ENCODE results near the gene DVL2. TPM values are rescaled to one million over a fixed set of nuclear protein-coding genes. Genes with fewer than 3 reads are reported as not detected.

The DVL2 gene
- total RNA-seq, 1 experiment from 2014 or later, result 133 TPM

DNA sequence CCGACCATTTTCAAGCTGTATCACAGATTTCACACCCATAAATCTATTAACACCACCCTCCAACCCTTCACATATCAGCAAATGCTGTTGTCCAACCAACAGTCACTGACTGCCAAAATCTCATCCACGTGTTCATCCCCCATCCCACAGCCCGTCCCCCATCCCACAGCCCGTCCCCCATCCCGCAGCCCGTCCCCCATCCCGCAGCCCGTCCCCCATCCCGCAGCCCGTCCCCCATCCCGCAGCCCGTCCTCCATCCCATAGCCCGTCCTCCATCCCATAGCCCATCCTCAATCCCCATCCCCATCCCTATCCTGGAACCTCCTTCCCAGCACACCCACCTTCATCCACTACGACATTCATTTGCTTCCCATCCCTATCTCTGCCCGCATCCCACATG is 28.8 kb downstream of the DVL2 start:
- intact Hi-C loops (cut with micrococcal nuclease; ENCODE audit: unreplicated experiment), result no loop called here

DNA sequence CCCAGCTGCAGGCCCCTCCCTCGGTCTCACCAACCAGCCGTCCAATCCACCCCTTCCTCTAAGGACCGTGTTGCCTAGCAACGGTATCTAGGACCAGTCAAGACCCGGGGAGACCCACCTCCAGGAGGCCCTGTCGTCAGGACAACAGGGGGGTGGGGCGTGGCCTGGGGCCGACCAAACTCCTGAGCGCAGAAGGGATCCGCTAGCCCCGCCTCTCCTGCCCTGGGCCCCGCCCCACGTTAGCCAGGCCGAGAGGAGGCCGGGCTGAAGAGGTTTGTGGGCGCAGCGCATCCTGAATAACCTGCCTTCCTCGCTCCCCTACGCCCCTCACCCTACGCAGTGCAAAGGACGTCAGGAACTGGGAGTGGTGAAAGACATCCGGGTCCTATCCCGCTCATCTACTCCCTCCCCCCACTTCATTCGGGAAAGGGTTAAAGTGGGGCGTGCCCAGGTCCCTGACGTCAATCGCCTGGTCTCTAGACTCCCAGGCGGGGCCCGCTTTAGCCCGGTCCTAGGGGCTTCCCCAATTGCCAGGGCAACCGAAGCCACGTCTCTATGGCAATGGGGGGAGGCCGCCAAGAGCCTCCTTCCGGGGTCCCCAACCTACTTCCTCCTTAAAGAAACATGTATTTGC is 29.4 kb downstream of the DVL2 start:
- Histone ChIP-seq H3K9me3 (ENCODE audit: low read depth, low read length, poor library complexity, severe bottlenecking) (no peaks in the 10 kb centered on the region), H3K4me1 (ENCODE audit: insufficient read depth, low read length, poor library complexity, severe bottlenecking) (peaks cover 40% of the 10 kb centered on the region), H3K27me3 (replicated peaks; ENCODE audit: insufficient read depth, low read depth, low read length, poor library complexity) (no peaks in the 10 kb centered on the region), H3K36me3 (ENCODE audit: insufficient read depth, low read length, poor library complexity, severe bottlenecking) (peaks cover 30% of the 10 kb centered on the region), H3K4me3 (ENCODE audit: low read depth, low read length, poor library complexity, severe bottlenecking) (peak overlapping the region; percentile 49), H3K27ac (ENCODE audit: low read depth, low read length, poor library complexity, severe bottlenecking) (peak overlapping the region; percentile 77)
- CTCF ChIA-PET, result interaction anchor here (0.7 to 0.8 kb wide), 2 partner anchors 9 to 146 kb away, joined by 4 to 7 read pairs; no protein-coding TSS in a partner anchor
- DNase-seq (ENCODE audit: low spot score), result peak; percentile 95
- intact Hi-C loops (cut with micrococcal nuclease; ENCODE audit: unreplicated experiment), result no loop called here
- POLR2A ChIA-PET (ENCODE audit: low non-redundant PET), result no interaction called here
- no TSS peak for BruUV-seq (replicated peaks)
- TF ChIP-seq, protein P1, sequence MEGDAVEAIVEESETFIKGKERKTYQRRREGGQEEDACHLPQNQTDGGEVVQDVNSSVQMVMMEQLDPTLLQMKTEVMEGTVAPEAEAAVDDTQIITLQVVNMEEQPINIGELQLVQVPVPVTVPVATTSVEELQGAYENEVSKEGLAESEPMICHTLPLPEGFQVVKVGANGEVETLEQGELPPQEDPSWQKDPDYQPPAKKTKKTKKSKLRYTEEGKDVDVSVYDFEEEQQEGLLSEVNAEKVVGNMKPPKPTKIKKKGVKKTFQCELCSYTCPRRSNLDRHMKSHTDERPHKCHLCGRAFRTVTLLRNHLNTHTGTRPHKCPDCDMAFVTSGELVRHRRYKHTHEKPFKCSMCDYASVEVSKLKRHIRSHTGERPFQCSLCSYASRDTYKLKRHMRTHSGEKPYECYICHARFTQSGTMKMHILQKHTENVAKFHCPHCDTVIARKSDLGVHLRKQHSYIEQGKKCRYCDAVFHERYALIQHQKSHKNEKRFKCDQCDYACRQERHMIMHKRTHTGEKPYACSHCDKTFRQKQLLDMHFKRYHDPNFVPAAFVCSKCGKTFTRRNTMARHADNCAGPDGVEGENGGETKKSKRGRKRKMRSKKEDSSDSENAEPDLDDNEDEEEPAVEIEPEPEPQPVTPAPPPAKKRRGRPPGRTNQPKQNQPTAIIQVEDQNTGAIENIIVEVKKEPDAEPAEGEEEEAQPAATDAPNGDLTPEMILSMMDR (conservative IDR thresholded peaks at IDR 0.05; ENCODE audit: low read depth, low read length), result no peak
- no peak for TF ChIP-seq EZH2 (IDR thresholded peaks at IDR 0.05; ENCODE audit: borderline replicate concordance, low read depth, low read length, poor library complexity, severe bottlenecking)

More for the DNA sequence above, 28.8 kb downstream of the DVL2 start:
- ChIA-PET CTCF (interaction anchor here (0.7 kb wide), 1 partner anchor 145 kb away, joined by 4 read pairs; no protein-coding TSS in a partner anchor), POLR2A (ENCODE audit: low non-redundant PET) (no interaction called here)
- TF ChIP-seq, protein P1 (conservative IDR thresholded peaks at IDR 0.05; ENCODE audit: low read depth, low read length), result no peak
- TF ChIP-seq EZH2 (IDR thresholded peaks at IDR 0.05; ENCODE audit: borderline replicate concordance, low read depth, low read length, poor library complexity, severe bottlenecking), result no peak
- peaks cover 30% of the 10 kb centered on the region for H3K36me3 ChIP-seq (ENCODE audit: insufficient read depth, low read length, poor library complexity, severe bottlenecking)
- peak overlapping the region; percentile 77 for H3K27ac ChIP-seq (ENCODE audit: low read depth, low read length, poor library complexity, severe bottlenecking)
- no peaks in the 10 kb centered on the region for H3K27me3 ChIP-seq (replicated peaks; ENCODE audit: insufficient read depth, low read depth, low read length, poor library complexity)
- peak overlapping the region; percentile 49 for H3K4me3 ChIP-seq (ENCODE audit: low read depth, low read length, poor library complexity, severe bottlenecking)
- BruUV-seq (replicated peaks), result no TSS peak
- DNase-seq (ENCODE audit: low spot score), result no peak
- peaks cover 40% of the 10 kb centered on the region for H3K4me1 ChIP-seq (ENCODE audit: insufficient read depth, low read length, poor library complexity, severe bottlenecking)
- H3K9me3 ChIP-seq (ENCODE audit: low read depth, low read length, poor library complexity, severe bottlenecking), result no peaks in the 10 kb centered on the region

DNA sequence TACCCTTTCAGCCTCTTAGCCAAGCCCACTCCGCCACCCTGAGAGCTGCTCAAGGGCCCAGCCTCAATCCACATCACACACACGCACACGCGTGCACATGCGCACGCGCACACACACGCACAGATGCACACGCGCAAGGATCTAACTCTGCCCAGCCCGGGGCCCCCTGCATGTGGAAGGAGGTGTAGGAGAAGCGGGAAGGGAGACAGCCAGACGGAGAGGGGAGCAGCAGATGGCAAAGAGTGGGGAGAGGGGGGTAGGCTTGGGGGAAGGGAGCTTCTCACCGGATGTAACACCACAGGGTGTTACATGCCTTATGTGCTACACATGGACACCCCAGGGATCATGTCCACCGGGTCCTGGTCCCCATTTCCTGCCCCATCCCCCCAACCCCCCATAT is 30.0 kb downstream of the DVL2 start:
- peak overlapping the region; percentile 77 for H3K27ac ChIP-seq (ENCODE audit: low read depth, low read length, poor library complexity, severe bottlenecking)
- peak; percentile 73 for DNase-seq (ENCODE audit: low spot score)
- ChIA-PET CTCF (interaction anchor here (0.8 kb wide), 1 partner anchor 10 kb away, joined by 7 read pairs; no protein-coding TSS in a partner anchor), POLR2A (ENCODE audit: low non-redundant PET) (no interaction called here)
- peaks cover 30% of the 10 kb centered on the region for H3K36me3 ChIP-seq (ENCODE audit: insufficient read depth, low read length, poor library complexity, severe bottlenecking)
- H3K27me3 ChIP-seq (replicated peaks; ENCODE audit: insufficient read depth, low read depth, low read length, poor library complexity), result no peaks in the 10 kb centered on the region
- BruUV-seq (replicated peaks), result no TSS peak
- H3K4me1 ChIP-seq (ENCODE audit: insufficient read depth, low read length, poor library complexity, severe bottlenecking), result peaks cover 40% of the 10 kb centered on the region
- TF ChIP-seq EZH2 (IDR thresholded peaks at IDR 0.05; ENCODE audit: borderline replicate concordance, low read depth, low read length, poor library complexity, severe bottlenecking), result no peak
- TF ChIP-seq, protein P1 (conservative IDR thresholded peaks at IDR 0.05; ENCODE audit: low read depth, low read length), result no peak
- peak overlapping the region; percentile 49 for H3K4me3 ChIP-seq (ENCODE audit: low read depth, low read length, poor library complexity, severe bottlenecking)
- intact Hi-C loops (cut with micrococcal nuclease; ENCODE audit: unreplicated experiment), result no loop called here
- H3K9me3 ChIP-seq (ENCODE audit: low read depth, low read length, poor library complexity, severe bottlenecking), result no peaks in the 10 kb centered on the region
